CD14-positive monocyte (primary cell): ENCODE measurements around the gene PDE8B. TPM values are rescaled to one million over a fixed set of nuclear protein-coding genes. Genes with fewer than 3 reads are reported as not detected.

Experiments used
- DNase-seq, 3 donors: peaks; one replicate each; pipeline ENCODE4 v3.0.0-alpha.2; 2011 to 2022
- H2AFZ ChIP-seq: 2 replicates; pipeline ENCODE4 v1.6.0; 2012; ENCODE audit warnings: mild to moderate bottlenecking, low read depth, low read length, inconsistent platforms; ENCODE audit not compliant: insufficient read depth, poor library complexity, severe bottlenecking
- H3K27ac ChIP-seq, 2 donors: 1 replicate in 1 of 2; 2 replicates in 1 of 2; pipeline ENCODE4 v1.5.1; 2012 to 2013; ENCODE audit warnings: low read length in 2 of 2, control low read depth in 1 of 2, inconsistent platforms in 1 of 2, low read depth in 1 of 2, mild to moderate bottlenecking in 1 of 2
- H3K27me3 ChIP-seq, 2 donors: one replicate each; pipeline versions ENCODE4 v1.6.0 to v1.6.1; 2011 to 2013; ENCODE audit warnings: low read length in 2 of 2; ENCODE audit not compliant: control insufficient read depth in 2 of 2, insufficient read depth in 2 of 2
- H3K36me3 ChIP-seq, 2 donors: replicated peaks in 1 of 2; 1 replicate in 1 of 2; 2 replicates in 1 of 2; pipeline versions ENCODE4 v1.5.1 to v1.6.1; 2012 to 2013; ENCODE audit warnings: low read length in 2 of 2, control low read depth in 1 of 2, inconsistent platforms in 1 of 2, mild to moderate bottlenecking in 1 of 2; ENCODE audit not compliant: insufficient read depth in 2 of 2, control insufficient read depth in 1 of 2
- H3K4me1 ChIP-seq, 2 donors: 1 replicate in 1 of 2; 2 replicates in 1 of 2; pipeline versions ENCODE4 v1.5.1 to v1.6.1; 2012 to 2013; ENCODE audit warnings: low read length in 2 of 2, control low read depth in 1 of 2, inconsistent platforms in 1 of 2, mild to moderate bottlenecking in 1 of 2, moderate library complexity in 1 of 2; ENCODE audit not compliant: insufficient read depth in 2 of 2, control insufficient read depth in 1 of 2
- H3K4me2 ChIP-seq: replicated peaks from 2 replicates; pipeline ENCODE3; 2012; ENCODE audit warnings: low read length, moderate library complexity, mild to moderate bottlenecking; ENCODE audit not compliant: poor library complexity, severe bottlenecking; ENCODE audit errors: extremely low read depth
- H3K4me3 ChIP-seq, 3 experiments: fragments of 200-600 bp in 1 of 3; sonication (generic) in 1 of 3; replicated peaks in 1 of 3; 1 replicate in 2 of 3; 2 replicates in 1 of 3; pipeline ENCODE4 v1.5.1; 2011 to 2013; ENCODE audit warnings: low read length in 3 of 3, mild to moderate bottlenecking in 3 of 3, control low read depth in 2 of 3, low read depth in 2 of 3, inconsistent platforms in 1 of 3, moderate library complexity in 1 of 3
- H3K79me2 ChIP-seq: 2 replicates; pipeline ENCODE4 v1.6.0; 2012; ENCODE audit warnings: mild to moderate bottlenecking, control low read depth, inconsistent platforms, low read length, moderate library complexity; ENCODE audit not compliant: insufficient read depth
- H3K9ac ChIP-seq: 2 replicates; pipeline ENCODE4 v1.6.0; 2017; ENCODE audit warnings: low read length, mild to moderate bottlenecking; ENCODE audit not compliant: insufficient read depth, poor library complexity, severe bottlenecking
- H3K9me3 ChIP-seq, 2 donors: replicated peaks in 1 of 2; 1 replicate in 1 of 2; 2 replicates in 1 of 2; pipeline versions ENCODE4 v1.5.1 to v1.6.1; 2012 to 2013; ENCODE audit warnings: low read length in 2 of 2, control low read depth in 1 of 2; ENCODE audit not compliant: control insufficient read depth in 1 of 2, insufficient read depth in 1 of 2
- H4K20me1 ChIP-seq: 2 replicates; pipeline ENCODE4 v1.6.0; 2012; ENCODE audit warnings: mild to moderate bottlenecking, low read length, control low read depth, moderate library complexity; ENCODE audit not compliant: insufficient read depth
- H3K27ac Mint-ChIP-seq, 7 donors: one replicate each; pipeline ENCODE4 v1.8.0; 2020; ENCODE audit warnings: mild to moderate bottlenecking in 7 of 7, mixed read lengths in 7 of 7, moderate library complexity in 6 of 7, inconsistent platforms in 2 of 7
- H3K27me3 Mint-ChIP-seq, 3 donors: one replicate each; pipeline ENCODE4 v1.8.0; 2021 to 2022; ENCODE audit warnings: low read depth in 3 of 3, mild to moderate bottlenecking in 3 of 3, mixed read lengths in 3 of 3, moderate library complexity in 3 of 3, inconsistent platforms in 1 of 3
- H3K36me3 Mint-ChIP-seq, 2 donors: one replicate each; pipeline ENCODE4 v1.8.0; 2020; ENCODE audit warnings: mixed read lengths in 2 of 2, inconsistent platforms in 1 of 2, mild to moderate bottlenecking in 1 of 2
- H3K4me1 Mint-ChIP-seq: one replicate; pipeline ENCODE4 v1.8.0; 2020; ENCODE audit warnings: mild to moderate bottlenecking, mixed read lengths
- H3K4me3 Mint-ChIP-seq, 2 donors: one replicate each; pipeline ENCODE4 v1.8.0; 2020; ENCODE audit warnings: mild to moderate bottlenecking in 2 of 2, mixed read lengths in 2 of 2, moderate library complexity in 1 of 2
- H3K9me3 Mint-ChIP-seq, 7 donors: one replicate each; pipeline ENCODE4 v1.8.0; 2020 to 2022; ENCODE audit warnings: mixed read lengths in 7 of 7, mild to moderate bottlenecking in 6 of 7, moderate library complexity in 6 of 7, inconsistent platforms in 2 of 7
- CTCF ChIP-seq: fragments of 200-600 bp; IDR thresholded peaks from one replicate; pipeline ENCODE4 v1.8.0; 2022; ENCODE audit warnings: antibody characterized with exemption, mild to moderate bottlenecking
- WGBS: methylation state at CpG from one replicate; pipeline ENCODE4 v1.1.5; 2013; ENCODE audit warnings: missing lambda C conversion rate; ENCODE audit not compliant: insufficient coverage; 5-methylcytosine and 5-hydroxymethylcytosine counted together
- intact Hi-C, 2 donors: fragments of 100-400 bp; cut with micrococcal nuclease; formaldehyde crosslinking; loops; one replicate each; pipeline versions ENCODE4 v1.15.0 to v1.15.1; 2023
- polyA plus RNA-seq, 3 donors: library from polyadenylated mRNA; depleted of rRNA in 1 of 3; unstranded in 2 of 3; stranded (reverse) in 1 of 3; fragments of 300-500 nt in 2 of 3; fragments of >200 nt in 1 of 3; fragmentation: Illumina TruSeq in 2 of 3; gene quantifications; 1 replicate in 2 of 3; 2 replicates in 1 of 3; pipeline ENCODE4 v1.2.3, GENCODE V29; 2012 to 2021

Gene PDE8B
- polyA plus RNA-seq, 3 donors = 0.11 to 0.61 (median 0.29) TPM

DNA sequence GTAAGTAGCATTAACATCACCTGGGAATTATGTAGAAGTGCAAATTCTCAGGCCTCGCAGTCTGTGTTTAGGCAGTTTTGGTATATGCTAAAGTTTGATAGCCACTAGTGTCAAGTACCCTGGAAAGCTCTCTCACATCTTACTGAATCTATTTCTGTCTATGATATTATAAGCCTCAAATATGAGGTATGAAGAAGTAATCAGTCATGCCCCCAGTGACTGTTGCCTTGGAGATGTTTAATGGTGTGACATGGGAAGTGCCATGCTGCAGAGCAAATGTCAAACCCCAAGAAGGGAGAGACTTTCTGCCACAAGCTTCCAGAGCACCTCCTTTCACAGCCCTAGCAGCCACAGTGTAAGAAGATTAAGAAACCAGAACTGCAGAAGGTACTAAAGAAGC, 9.8 kb upstream of the PDE8B start:
- Histone ChIP-seq H4K20me1 (no peaks in the 10 kb centered on the region), H3K4me2 (no peak overlapping the region), H3K79me2 (no peaks in the 10 kb centered on the region), H3K4me3 (no peak overlapping the region), H3K9me3 (no peaks in the 10 kb centered on the region), H3K27ac (no peak overlapping the region), H3K36me3 (no peaks in the 10 kb centered on the region), H3K9ac (no peak overlapping the region), H2AFZ (no peak overlapping the region), H3K27me3 (no peaks in the 10 kb centered on the region), H3K4me1 (no peaks in the 10 kb centered on the region)
- no peaks in the 10 kb centered on the region for H3K36me3 Mint-ChIP-seq
- no peak for DNase-seq
- no peak overlapping the region for H3K27ac Mint-ChIP-seq
- intact Hi-C loops = no loop called here
- no CpG with 5 or more reads among the region's 1 CpG for WGBS
- peaks cover 0 to 12% (median 6%) of the 10 kb centered on the region in 7 donors for H3K9me3 Mint-ChIP-seq
- no peak overlapping the region for H3K4me3 Mint-ChIP-seq
- peaks cover 0 to 3% (median 0%) of the 10 kb centered on the region in 3 donors for H3K27me3 Mint-ChIP-seq
- no peak for TF ChIP-seq CTCF
- H3K4me1 Mint-ChIP-seq = no peaks in the 10 kb centered on the region

DNA sequence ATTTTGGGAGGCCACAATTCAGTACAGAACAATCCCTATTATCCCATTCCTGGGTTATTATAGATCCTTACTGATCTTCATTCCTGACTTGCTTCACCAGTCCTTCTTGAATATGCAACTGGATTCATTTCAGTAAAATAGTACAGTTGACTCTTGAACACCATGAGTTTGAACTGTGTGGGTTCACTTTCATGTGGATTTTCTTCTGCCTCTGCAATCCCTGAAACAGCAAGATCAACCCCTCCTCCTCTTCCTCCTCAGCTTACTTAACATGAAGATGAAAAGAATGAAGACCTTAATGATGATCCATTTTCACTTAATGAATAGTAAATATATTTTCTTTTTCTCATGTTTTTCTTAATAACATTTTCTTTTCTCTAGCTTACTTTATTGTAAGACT, 8.3 kb upstream of the PDE8B start:
- no peak overlapping the region for H3K9ac ChIP-seq
- H3K36me3 Mint-ChIP-seq = no peaks in the 10 kb centered on the region
- H3K79me2 ChIP-seq = no peaks in the 10 kb centered on the region
- intact Hi-C loops = no loop called here
- no peaks in the 10 kb centered on the region for H3K27me3 ChIP-seq
- H3K27me3 Mint-ChIP-seq = peaks cover 0 to 3% (median 0%) of the 10 kb centered on the region in 3 donors
- no peak overlapping the region for H3K27ac ChIP-seq
- no peaks in the 10 kb centered on the region for H3K9me3 ChIP-seq
- H3K4me1 Mint-ChIP-seq = no peaks in the 10 kb centered on the region
- no peak for DNase-seq
- no peak overlapping the region for H3K4me3 ChIP-seq
- H3K4me2 ChIP-seq = no peak overlapping the region
- H2AFZ ChIP-seq = no peak overlapping the region
- H3K4me3 Mint-ChIP-seq = no peak overlapping the region
- no peaks in the 10 kb centered on the region for H3K4me1 ChIP-seq
- no peak overlapping the region for H3K27ac Mint-ChIP-seq
- H3K36me3 ChIP-seq = no peaks in the 10 kb centered on the region
- TF ChIP-seq CTCF = no peak
- peaks cover 0 to 10% (median 6%) of the 10 kb centered on the region in 7 donors for H3K9me3 Mint-ChIP-seq
- H4K20me1 ChIP-seq = no peaks in the 10 kb centered on the region
